ENCODE measurements around the gene ZNF385D.

DNA sequence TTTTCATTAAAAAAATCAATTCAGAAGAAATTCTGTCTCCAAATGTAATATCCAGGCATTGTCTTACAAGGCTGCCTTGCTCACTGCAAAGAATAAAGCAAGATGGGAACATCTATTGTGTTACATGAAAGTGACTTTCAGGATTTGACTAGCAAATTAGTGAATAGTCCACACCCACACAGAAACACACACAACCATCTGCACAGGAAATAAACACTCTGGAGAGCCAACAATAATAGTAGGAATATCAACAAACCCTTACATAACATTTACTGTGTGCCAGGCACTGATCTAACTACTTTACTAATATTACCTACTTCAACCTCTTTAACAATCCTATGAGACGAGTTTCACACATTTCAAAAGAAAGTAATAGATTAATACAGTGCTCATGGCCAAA is 28.9 kb upstream of the ZNF385D start:
- TF ChIP-seq CTCF (IDR thresholded peaks at IDR 0.05) (no peak), REST (IDR thresholded peaks at IDR 0.05; ENCODE audit: insufficient read depth in 1 of 2, low read depth in 2 of 2, low read length in 1 of 2) (no peak)
